Mucosa of descending colon (tissue), 3 donors: ENCODE measurements around the gene DLG2. TPM values are rescaled to one million over a fixed set of nuclear protein-coding genes. Genes with fewer than 3 reads are reported as not detected.
A peak's percentile ranks its signal among the peaks of the same experiment; 100 is the strongest.

ENCODE experiments used
- ATAC-seq: fragments of 200-7000 bp; cut with Tn5 transposase; one replicate; pipeline ENCODE4 v1.9.1; 2020; ENCODE audit warnings: mild to moderate bottlenecking, moderate library complexity
- DNase-seq, 3 donors: peaks; one replicate each; pipeline ENCODE4 v3.0.0-alpha.2; 2020
- H3K36me3 ChIP-seq: fragments of 200-600 bp; one replicate; pipeline ENCODE4 v1.8.0; 2021; ENCODE audit warnings: low read depth, mild to moderate bottlenecking
- H3K4me1 ChIP-seq: fragments of 200-600 bp; one replicate; pipeline ENCODE4 v1.8.0; 2021; ENCODE audit warnings: low read depth, mild to moderate bottlenecking
- H3K4me3 ChIP-seq: fragments of 200-600 bp; one replicate; pipeline ENCODE4 v1.8.0; 2021; ENCODE audit warnings: mild to moderate bottlenecking
- H3K9me3 ChIP-seq: fragments of 200-600 bp; one replicate; pipeline ENCODE4 v1.8.0; 2021; ENCODE audit warnings: mild to moderate bottlenecking
- intact Hi-C, 2 donors: fragments of 100-400 bp; cut with DNase I in 1 of 2; cut with micrococcal nuclease in 1 of 2; formaldehyde crosslinking; loops; one replicate each; pipeline versions ENCODE4 v1.11.0 to v1.11.1; 2022; cut with DNase I, micrococcal nuclease
- total RNA-seq, 3 donors: library from RNA; stranded (reverse); fragmentation: NEBNext Ultra II Directional in 2 of 3; extraction: Animal tissue kit (Norgen Biotek cat#: 25700) in 2 of 3; gene quantifications; one replicate each; pipeline versions ENCODE4 v1.2.1 to v1.2.4, GENCODE V29; 2021 to 2023
- TF ChIP-seq, protein P1 (sequence below): fragments of 200-600 bp; IDR thresholded peaks from one replicate; pipeline ENCODE4 v1.8.0; 2022; ENCODE audit warnings: antibody characterized with exemption, mild to moderate bottlenecking
- donor health status: DM: no; HTN: no; CAD: no; lungs with moderate emphysema.
- donor health status: DM: no; HTN: no; CAD: no.
- donor health status: DM: no; HTN: yes; CAD: no.

DLG2 gene
- total RNA-seq, 3 donors from 2014 or later = 2.1 to 11.1 (median 2.4) TPM

- TF ChIP-seq, protein P1, sequence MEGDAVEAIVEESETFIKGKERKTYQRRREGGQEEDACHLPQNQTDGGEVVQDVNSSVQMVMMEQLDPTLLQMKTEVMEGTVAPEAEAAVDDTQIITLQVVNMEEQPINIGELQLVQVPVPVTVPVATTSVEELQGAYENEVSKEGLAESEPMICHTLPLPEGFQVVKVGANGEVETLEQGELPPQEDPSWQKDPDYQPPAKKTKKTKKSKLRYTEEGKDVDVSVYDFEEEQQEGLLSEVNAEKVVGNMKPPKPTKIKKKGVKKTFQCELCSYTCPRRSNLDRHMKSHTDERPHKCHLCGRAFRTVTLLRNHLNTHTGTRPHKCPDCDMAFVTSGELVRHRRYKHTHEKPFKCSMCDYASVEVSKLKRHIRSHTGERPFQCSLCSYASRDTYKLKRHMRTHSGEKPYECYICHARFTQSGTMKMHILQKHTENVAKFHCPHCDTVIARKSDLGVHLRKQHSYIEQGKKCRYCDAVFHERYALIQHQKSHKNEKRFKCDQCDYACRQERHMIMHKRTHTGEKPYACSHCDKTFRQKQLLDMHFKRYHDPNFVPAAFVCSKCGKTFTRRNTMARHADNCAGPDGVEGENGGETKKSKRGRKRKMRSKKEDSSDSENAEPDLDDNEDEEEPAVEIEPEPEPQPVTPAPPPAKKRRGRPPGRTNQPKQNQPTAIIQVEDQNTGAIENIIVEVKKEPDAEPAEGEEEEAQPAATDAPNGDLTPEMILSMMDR = no peak
- Histone ChIP-seq H3K9me3 (no peaks in the 10 kb centered on the region), H3K36me3 (no peaks in the 10 kb centered on the region), H3K4me1 (no peaks in the 10 kb centered on the region), H3K4me3 (no peak overlapping the region)
- no peak for DNase-seq
- ATAC-seq = no peak
- intact Hi-C loops = no loop called here
These were observed 1337.7 kb downstream of the DLG2 start for GRCh38 chr11:84289381-84289906.

DNA sequence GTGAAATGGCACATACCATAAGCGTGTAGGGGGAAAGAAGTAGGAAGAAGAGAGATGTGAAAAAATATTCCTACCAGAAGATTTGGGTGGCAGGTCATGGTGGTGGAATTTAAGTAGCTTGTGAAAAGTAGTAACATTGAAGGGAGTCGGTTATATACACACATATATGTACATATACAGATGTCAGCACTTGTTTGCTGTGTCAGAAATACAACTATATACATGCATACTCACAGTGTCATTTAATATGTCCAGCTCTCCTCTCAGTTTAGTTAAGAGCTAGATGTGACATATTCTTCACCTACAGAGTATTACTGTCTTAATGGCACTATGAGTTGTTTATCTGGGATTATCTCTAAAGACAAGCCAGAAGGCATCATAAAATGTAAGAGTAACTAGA is 1353.6 kb downstream of the DLG2 start:
- ATAC-seq = no peak
- intact Hi-C loops = no loop called here
- no peaks in the 10 kb centered on the region for H3K36me3 ChIP-seq
- TF ChIP-seq, protein P1 = no peak
- no peak overlapping the region for H3K4me3 ChIP-seq
- no peak for DNase-seq
- no peaks in the 10 kb centered on the region for H3K4me1 ChIP-seq
- H3K9me3 ChIP-seq = no peaks in the 10 kb centered on the region

GRCh38 chr11:84270466-84270865 is 1356.7 kb downstream of the DLG2 start:
- DNase-seq (no peak), ATAC-seq (no peak)
- intact Hi-C loops = no loop called here
- no peaks in the 10 kb centered on the region for H3K4me1 ChIP-seq
- no peaks in the 10 kb centered on the region for H3K36me3 ChIP-seq
- no peak overlapping the region for H3K4me3 ChIP-seq
- no peaks in the 10 kb centered on the region for H3K9me3 ChIP-seq
- TF ChIP-seq, protein P1 = no peak

DNA sequence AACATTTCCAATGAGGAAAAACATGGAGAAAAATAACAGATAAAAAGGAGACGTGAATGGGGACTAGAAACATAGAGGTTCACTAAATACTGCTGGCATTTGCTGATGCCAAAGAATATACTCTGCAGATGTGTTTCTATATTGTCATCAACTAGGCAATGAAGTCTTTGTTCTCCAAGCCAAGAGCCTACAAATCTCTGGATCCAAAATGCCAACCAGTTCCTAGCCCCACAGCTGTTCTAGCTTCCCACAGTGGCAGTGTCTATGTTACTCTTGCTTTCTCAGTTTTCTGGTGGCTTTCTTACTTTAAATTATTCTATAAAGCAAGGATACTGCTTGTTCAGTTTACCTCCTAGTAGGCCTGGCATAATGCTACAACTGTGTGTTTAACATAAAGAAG is 1363.1 kb downstream of the DLG2 start:
- H3K36me3 ChIP-seq = no peaks in the 10 kb centered on the region
- intact Hi-C loops = no loop called here
- no peak overlapping the region for H3K4me3 ChIP-seq
- ATAC-seq (no peak), DNase-seq (no peak)
- no peaks in the 10 kb centered on the region for H3K4me1 ChIP-seq
- TF ChIP-seq, protein P1 = no peak
- no peaks in the 10 kb centered on the region for H3K9me3 ChIP-seq

DNA sequence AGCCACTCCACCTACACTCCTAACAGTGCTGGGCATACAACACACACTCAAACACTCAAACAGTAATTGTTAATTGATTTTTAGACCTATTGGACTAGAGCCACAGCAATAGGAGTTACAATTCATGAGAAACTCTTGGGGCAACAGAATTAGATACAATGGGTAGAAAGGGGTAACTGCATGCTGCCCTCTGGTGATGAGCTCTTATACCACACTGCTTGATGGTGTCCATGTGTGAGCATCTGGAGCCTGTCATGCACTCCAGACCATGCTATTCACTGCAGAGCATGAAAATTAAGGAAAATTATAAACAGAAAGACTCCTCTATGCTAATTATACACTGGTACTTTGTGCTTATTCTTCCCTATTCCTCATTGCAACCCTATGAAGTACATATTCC is 1365.4 kb downstream of the DLG2 start:
- intact Hi-C loops = no loop called here
- ATAC-seq (no peak), DNase-seq (peak in 1 of 3 donors; percentile 2)
- Histone ChIP-seq H3K4me1 (no peaks in the 10 kb centered on the region), H3K9me3 (no peaks in the 10 kb centered on the region), H3K4me3 (no peak overlapping the region), H3K36me3 (no peaks in the 10 kb centered on the region)
- TF ChIP-seq, protein P1 = no peak

GRCh38 chr11:84260862-84261261 is 1366.3 kb downstream of the DLG2 start:
- H3K9me3 ChIP-seq = no peaks in the 10 kb centered on the region
- no peak overlapping the region for H3K4me3 ChIP-seq
- no peaks in the 10 kb centered on the region for H3K36me3 ChIP-seq
- intact Hi-C loops = no loop called here
- no peaks in the 10 kb centered on the region for H3K4me1 ChIP-seq
- DNase-seq (no peak), ATAC-seq (no peak)
- TF ChIP-seq, protein P1 = no peak
